Calu3 (cell line): ENCODE data around the gene IL37. TPM values are rescaled to one million over a fixed set of nuclear protein-coding genes. Genes with fewer than 3 reads are reported as not detected.

Experiments used
- BruUV-seq: library from RNA; stranded (reverse); fragments of 400-500 nt; replicated peaks from 2 replicates; lab custom pipeline; 2021; lab: Mats Ljungman, UMichigan
- CTCF ChIA-PET: fragments of 300-600 bp; sonication (Branson Sonifier 250); formaldehyde crosslinking; loops from one replicate; lab custom pipeline; 2022; ENCODE audit warnings: antibody characterized with exemption; lab: Charles Lee
- DNase-seq: peaks from one replicate; pipeline ENCODE4 v3.0.0; 2022
- H3K27ac Mint-ChIP-seq: one replicate; pipeline ENCODE4 v1.8.0; 2022; ENCODE audit warnings: mixed read lengths; ENCODE audit not compliant: unreplicated experiment
- H3K27me3 Mint-ChIP-seq: one replicate; pipeline ENCODE4 v1.8.0; 2022; ENCODE audit warnings: mixed read lengths; ENCODE audit not compliant: unreplicated experiment
- H3K36me3 Mint-ChIP-seq: one replicate; pipeline ENCODE4 v1.8.0; 2022; ENCODE audit warnings: mild to moderate bottlenecking, moderate library complexity, mixed read lengths; ENCODE audit not compliant: insufficient read depth, unreplicated experiment
- H3K4me1 Mint-ChIP-seq: one replicate; pipeline ENCODE4 v1.8.0; 2022; ENCODE audit warnings: mild to moderate bottlenecking, low read depth, mixed read lengths; ENCODE audit not compliant: unreplicated experiment
- H3K4me3 Mint-ChIP-seq: one replicate; pipeline ENCODE4 v1.8.0; 2022; ENCODE audit warnings: mild to moderate bottlenecking, low read depth, moderate library complexity, mixed read lengths; ENCODE audit not compliant: unreplicated experiment
- H3K9me3 Mint-ChIP-seq: one replicate; pipeline ENCODE4 v1.8.0; 2022; ENCODE audit warnings: low read depth, mixed read lengths; ENCODE audit not compliant: unreplicated experiment
- intact Hi-C: fragments of 100-400 bp; cut with micrococcal nuclease; formaldehyde crosslinking; loops from one replicate; pipeline ENCODE4 v1.10.0; 2022; ENCODE audit not compliant: unreplicated experiment
- total RNA-seq: library from RNA; stranded (reverse); gene quantifications from 2 replicates; pipeline ENCODE4 v1.2.3, GENCODE V29; 2022
- TF ChIP-seq, protein P1 (sequence below): fragments of 200-600 bp; IDR thresholded peaks from one replicate; pipeline ENCODE4 v1.8.0; 2022; ENCODE audit warnings: antibody characterized with exemption; ENCODE audit not compliant: unreplicated experiment

Gene IL37
- total RNA-seq, 1 experiment from 2014 or later: 2.0 TPM

DNA sequence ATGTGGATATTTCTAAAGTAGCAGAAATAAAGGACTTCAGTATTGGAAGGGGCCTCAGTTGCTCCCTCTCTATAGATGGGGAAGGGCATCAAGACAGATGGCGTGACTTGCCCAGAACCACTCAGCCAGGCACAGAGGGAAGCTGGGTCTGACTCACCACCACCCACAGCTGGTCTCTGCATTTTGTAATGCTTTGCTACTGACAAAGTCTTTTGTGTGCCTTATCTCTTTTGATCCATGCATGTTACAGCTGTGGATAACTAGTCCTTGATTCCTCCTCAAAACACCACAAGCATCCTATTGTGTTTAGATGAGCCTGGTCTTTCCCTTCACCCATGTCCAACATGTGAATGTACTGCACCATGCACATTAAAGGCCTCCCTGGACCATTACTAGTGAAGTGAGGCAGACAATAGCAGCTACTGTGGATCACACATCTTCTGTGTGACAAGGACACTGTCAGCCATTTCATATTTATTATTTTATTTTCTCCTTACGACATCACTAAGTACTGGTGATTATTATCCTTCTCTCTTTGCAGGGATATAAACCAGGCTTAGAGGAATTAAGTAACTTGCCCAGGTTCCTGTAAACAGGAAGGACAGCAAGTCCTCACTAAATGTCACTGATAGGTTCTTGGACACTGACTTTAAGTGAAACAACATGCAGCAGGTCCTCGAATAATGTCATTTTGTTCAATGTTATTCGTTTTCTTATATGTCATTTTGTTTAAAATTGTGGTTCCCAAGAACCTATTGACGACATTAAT is 29.6 kb upstream of the IL37 start:
- peak; percentile 70 for DNase-seq

DNA sequence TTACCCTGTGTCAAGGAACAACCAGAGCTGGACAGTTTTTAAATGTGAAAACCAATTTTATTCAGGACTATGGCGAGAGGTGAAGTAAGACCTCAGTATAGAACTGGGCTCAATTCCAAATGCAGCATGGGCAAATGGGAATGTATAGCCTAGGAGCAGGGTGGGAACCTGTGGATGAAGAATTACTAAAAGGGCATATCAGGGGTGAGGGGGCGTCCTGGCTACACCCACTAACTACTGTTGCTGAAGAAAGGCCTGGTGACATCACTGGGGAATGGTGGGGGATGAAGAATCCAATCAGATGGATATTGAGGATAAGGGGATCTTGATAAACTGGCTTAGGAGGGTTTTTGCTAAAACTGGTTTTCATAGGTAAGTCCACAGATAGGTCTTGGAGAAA is 27.3 kb upstream of the IL37 start:
- intact Hi-C loops: loop anchor here (5.0 kb wide), 1 partner anchor 71 kb away; no protein-coding TSS in a partner anchor
- H3K4me1 Mint-ChIP-seq: peaks cover 69% of the 10 kb centered on the region
- no peaks in the 10 kb centered on the region for H3K27me3 Mint-ChIP-seq
- no peak for DNase-seq
- no TSS peak for BruUV-seq
- peaks cover 13% of the 10 kb centered on the region for H3K36me3 Mint-ChIP-seq
- H3K4me3 Mint-ChIP-seq: no peak overlapping the region
- peak overlapping the region; percentile 82 for H3K27ac Mint-ChIP-seq
- H3K9me3 Mint-ChIP-seq: no peaks in the 10 kb centered on the region
- TF ChIP-seq, protein P1, sequence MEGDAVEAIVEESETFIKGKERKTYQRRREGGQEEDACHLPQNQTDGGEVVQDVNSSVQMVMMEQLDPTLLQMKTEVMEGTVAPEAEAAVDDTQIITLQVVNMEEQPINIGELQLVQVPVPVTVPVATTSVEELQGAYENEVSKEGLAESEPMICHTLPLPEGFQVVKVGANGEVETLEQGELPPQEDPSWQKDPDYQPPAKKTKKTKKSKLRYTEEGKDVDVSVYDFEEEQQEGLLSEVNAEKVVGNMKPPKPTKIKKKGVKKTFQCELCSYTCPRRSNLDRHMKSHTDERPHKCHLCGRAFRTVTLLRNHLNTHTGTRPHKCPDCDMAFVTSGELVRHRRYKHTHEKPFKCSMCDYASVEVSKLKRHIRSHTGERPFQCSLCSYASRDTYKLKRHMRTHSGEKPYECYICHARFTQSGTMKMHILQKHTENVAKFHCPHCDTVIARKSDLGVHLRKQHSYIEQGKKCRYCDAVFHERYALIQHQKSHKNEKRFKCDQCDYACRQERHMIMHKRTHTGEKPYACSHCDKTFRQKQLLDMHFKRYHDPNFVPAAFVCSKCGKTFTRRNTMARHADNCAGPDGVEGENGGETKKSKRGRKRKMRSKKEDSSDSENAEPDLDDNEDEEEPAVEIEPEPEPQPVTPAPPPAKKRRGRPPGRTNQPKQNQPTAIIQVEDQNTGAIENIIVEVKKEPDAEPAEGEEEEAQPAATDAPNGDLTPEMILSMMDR: no peak
- CTCF ChIA-PET: no interaction called here

More for the DNA sequence above, 29.6 kb upstream of the IL37 start:
- H3K9me3 Mint-ChIP-seq: peaks cover 2% of the 10 kb centered on the region
- BruUV-seq: no TSS peak
- no peak overlapping the region for H3K4me3 Mint-ChIP-seq
- peak overlapping the region; percentile 83 for H3K27ac Mint-ChIP-seq
- peaks cover 67% of the 10 kb centered on the region for H3K4me1 Mint-ChIP-seq
- intact Hi-C loops: loop anchor here (5.0 kb wide), 1 partner anchor 69 kb away; no protein-coding TSS in a partner anchor
- peaks cover 13% of the 10 kb centered on the region for H3K36me3 Mint-ChIP-seq
- H3K27me3 Mint-ChIP-seq: no peaks in the 10 kb centered on the region
- TF ChIP-seq, protein P1: no peak
- CTCF ChIA-PET: interaction anchor here (0.6 to 1.0 kb wide), 7 partner anchors 12 to 132 kb away, joined by 3 to 4 read pairs (median 3); no protein-coding TSS in a partner anchor

DNA sequence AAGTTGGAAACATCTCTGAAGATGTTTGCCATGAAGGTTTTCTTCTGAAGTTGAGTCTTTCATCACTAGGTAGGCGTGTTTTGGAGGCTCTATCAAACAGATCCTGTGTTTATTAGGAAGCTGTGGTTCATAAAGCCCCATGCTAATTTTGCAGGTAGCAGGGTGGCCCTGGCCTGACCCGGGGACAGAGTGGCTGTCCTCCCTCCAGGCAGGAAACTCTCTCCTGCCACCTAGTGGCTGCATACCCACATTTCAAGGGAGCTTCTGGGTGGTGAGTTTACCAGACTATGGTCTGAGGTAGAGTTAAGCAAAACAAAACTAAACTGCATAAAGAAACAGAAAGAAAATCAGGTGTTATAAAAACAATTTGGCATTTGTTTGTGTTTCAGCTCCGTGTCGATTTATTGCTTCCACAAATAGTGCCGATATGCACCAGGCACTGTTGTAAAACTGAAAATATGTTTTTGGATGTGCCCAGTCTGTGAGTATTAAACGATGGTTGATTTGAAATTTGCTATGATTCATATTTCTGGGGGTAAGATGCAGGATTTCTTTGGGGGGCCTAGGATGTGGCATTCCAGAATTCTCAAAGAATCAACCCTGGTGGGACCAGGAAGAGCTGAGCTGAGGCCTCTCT is 26.0 kb upstream of the IL37 start:
- TF ChIP-seq, protein P1: peak; percentile 91
- H3K4me1 Mint-ChIP-seq: peaks cover 56% of the 10 kb centered on the region
- peak overlapping the region; percentile 44 for H3K27ac Mint-ChIP-seq
- CTCF ChIA-PET: interaction anchor here (0.5 to 3.1 kb wide), 10 partner anchors 23 to 264 kb away, joined by 3 to 26 read pairs (median 5); no protein-coding TSS in a partner anchor
- BruUV-seq: no TSS peak
- H3K27me3 Mint-ChIP-seq: no peaks in the 10 kb centered on the region
- intact Hi-C loops: loop anchor here (1.0 to 5.0 kb wide), 4 partner anchors 57 to 136 kb away; partner anchors contain the start of gene CKAP2L
- no peaks in the 10 kb centered on the region for H3K9me3 Mint-ChIP-seq
- peak; percentile 86 for DNase-seq
- peaks cover 13% of the 10 kb centered on the region for H3K36me3 Mint-ChIP-seq
- H3K4me3 Mint-ChIP-seq: no peak overlapping the region

DNA sequence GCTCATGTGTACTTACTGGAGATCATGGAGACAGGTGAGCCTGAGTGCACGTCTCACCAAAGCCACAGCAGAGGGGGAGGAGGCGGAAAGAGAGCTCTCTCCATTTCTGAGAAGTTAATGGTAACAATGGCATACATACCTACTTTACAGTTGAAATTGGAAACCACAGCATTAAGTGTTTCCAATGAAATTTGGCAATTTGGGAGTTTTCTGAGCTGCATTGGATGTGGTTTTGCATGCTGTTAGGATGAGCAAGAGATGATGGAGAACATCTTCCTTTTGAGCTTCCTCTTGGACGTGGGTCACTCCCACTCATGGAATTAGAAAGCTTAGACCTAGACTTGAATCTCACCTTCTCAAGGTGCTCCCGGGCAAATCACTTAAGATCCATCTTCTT is 25.5 kb upstream of the IL37 start:
- intact Hi-C loops: loop anchor here (1.0 to 5.0 kb wide), 3 partner anchors 57 to 136 kb away; partner anchors contain the start of gene CKAP2L
- Mint-ChIP-seq H3K36me3 (peaks cover 13% of the 10 kb centered on the region), H3K27ac (peak overlapping the region; percentile 44), H3K4me3 (no peak overlapping the region), H3K27me3 (no peaks in the 10 kb centered on the region), H3K4me1 (peaks cover 56% of the 10 kb centered on the region), H3K9me3 (peaks cover 2% of the 10 kb centered on the region)
- TF ChIP-seq, protein P1: no peak
- DNase-seq: no peak
- BruUV-seq: no TSS peak
- CTCF ChIA-PET: interaction anchor here (0.5 to 3.1 kb wide), 11 partner anchors 23 to 265 kb away, joined by 3 to 26 read pairs (median 5); no protein-coding TSS in a partner anchor
